Inferior parietal cortex (tissue), 1 donor: ENCODE results near the gene CACNA2D4.
A peak's percentile ranks its signal among the peaks of the same experiment; 100 is the strongest.

ENCODE experiments used
- DNase-seq: peaks from one replicate; pipeline ENCODE4 v3.0.0-alpha.2; 2016; ENCODE audit errors: extremely low spot score

Gene CACNA2D4

GRCh38 chr12:1778911-1779310 lies 139.5 kb downstream of the CACNA2D4 start:
- no peak for DNase-seq

- no peak for DNase-seq
These were observed 140.7 kb downstream of the CACNA2D4 start for GRCh38 chr12:1777798-1778197.

- no peak for DNase-seq
These were observed 142.1 kb downstream of the CACNA2D4 start for GRCh38 chr12:1776170-1776921.

DNA sequence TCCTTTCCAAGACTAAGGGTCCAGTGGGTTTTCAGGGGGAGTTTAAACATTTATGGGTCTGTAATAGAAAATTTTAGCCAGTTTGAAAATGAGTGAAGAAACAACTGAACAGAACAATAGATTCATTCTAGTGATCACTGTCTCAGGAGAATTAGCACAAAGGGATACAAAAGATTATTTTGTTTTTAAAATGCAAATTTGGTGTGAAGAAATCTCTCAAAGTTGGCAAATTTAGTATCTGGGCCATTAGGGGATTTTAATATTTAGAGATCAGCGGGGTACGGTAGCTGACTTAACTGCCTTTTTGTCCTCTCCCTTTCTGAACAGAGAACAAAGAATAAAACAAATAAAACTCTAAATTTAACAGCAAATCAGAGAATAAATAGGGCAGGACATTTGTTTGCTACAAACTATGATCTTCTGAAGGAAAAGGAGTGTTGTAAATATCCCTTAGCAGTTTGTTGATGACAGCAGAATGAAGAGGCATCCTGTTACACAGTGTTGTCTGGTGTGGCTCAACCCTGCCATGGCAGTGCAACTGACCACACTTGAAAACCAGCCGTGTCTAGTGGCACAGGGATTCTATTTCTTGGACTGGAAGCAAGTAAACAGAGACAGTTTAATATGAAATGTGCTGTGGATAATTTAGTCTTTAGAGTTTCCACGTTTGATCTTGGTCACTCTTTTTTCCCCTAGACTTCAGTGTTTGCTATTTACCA lies 144.4 kb downstream of the CACNA2D4 start:
- DNase-seq = peak; percentile 38

DNA sequence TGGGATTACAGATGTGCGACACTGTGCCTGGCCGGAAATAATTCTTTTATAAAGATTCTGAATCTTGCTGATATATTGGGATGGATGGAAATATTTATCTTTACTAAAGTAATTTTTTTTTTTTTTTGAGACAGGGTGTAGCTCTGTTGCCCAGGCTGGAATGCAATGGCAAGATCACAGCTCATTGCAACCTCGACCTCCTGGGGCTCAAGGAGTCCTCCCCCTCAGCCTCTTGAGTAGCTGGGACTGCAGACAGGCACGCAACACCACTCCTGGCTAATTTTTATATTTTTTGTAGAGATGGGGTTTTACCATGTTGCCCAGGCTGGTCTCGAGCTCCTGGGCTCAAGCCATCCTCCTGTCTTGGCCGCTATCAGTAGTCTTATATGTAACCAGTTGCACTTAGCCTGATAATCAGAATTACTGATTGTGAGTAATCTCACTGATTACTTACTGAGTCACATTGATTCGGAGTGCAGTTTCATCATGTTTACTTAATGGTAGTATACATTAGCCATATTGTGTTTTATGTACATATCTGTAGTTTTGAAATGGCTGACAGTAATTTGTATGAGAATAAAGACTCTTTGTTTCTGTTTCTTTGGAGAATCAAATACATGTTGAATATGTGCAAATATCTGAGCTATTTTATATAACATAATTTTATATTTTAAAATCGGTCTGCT lies 148.5 kb downstream of the CACNA2D4 start:
- DNase-seq = no peak

- no peak for DNase-seq
These were observed 149.8 kb downstream of the CACNA2D4 start for GRCh38 chr12:1768615-1769014.

DNA sequence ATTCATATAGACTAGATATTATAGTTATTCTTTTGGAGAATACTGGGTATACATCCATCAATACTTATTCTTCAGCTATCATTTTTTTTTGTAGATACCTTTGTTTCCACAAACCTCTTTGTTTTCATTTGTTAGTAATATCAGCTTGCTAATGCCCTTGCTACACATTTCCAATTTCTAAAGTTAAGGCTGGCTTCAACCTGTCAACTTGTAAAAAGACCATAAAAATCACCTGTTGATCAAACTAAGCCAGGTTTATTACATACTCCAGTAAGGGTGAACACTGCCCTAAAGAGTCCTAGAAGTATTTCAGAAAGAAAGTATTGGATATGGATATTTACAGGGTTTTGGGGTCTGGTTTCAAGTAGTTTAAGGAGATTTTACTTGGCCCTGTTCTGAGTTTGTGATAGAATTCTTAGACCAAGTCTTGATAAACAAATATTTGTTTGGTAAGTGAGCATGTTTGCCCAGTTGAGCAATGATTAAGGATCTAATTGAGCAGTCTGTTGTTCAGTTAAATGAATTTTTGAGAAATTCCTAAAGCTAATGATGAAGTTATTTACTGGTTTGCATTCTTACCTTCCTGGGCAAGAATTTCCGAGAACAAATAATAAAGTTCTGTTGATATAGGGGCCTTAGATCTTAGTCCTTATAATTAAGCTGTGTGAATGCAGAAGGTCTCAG lies 150.9 kb downstream of the CACNA2D4 start:
- DNase-seq = no peak

GRCh38 chr12:1766110-1766509 lies 152.3 kb downstream of the CACNA2D4 start:
- no peak for DNase-seq

DNA sequence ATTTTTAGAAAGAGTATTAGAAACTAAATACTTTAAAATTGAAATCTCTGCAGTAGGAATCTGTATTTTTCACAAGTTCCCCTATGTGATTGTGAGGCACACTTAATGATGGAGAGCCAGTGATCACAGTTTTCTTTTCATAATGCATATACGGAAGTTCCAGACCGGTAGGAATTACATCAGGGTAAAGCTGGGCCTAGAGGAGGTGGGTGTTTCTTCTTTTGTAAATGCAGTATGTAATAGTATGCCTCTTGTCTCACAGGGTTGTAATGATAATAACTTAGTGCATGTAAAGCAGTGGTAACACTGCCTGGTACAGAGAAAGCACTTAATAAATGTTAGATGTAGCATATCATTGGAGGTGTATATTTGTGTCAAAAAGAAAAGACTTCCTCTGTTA lies 155.3 kb downstream of the CACNA2D4 start:
- DNase-seq = no peak

- DNase-seq = no peak
These were observed 156.6 kb downstream of the CACNA2D4 start for GRCh38 chr12:1761857-1762256.

DNA sequence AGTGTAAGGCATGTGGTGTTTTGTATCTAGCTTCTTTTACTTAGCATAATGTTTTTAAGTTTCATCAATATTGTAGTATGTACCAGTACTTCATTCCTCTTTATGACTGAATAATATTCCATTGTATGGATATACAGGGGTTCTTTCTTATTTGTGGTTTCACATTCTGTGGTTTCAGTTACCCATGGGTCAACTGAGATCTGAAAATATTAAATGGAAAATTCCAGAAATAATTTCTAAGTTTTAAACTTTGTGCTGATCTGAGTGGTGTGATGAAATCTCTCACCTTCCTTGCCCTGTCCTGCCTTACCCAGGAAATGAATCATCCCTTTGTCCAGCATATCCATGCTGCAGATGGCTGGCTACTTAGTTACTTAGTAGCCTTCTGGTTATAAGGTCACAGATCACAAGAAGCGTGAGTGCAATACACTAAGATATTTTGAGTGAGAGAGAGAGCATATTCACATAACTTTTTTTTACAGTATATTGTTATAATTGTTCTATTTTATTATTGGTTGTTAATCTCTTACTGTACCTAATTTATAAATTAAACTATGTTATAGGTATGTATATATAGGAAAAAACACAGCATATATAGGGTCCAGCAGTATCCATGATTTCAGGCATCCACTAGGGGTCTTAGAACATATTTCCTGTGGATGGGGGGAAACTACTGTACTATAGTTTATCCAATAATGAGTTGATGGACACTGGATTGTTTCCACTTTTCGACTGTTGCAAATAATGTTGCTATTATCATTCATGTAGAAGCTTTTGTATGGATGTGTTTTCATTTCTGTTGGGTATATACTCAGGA lies 157.7 kb downstream of the CACNA2D4 start:
- DNase-seq = no peak

GRCh38 chr12:1758887-1759286 lies 159.6 kb downstream of the CACNA2D4 start:
- DNase-seq = peak; percentile 68

GRCh38 chr12:1758376-1758775 lies 160.1 kb downstream of the CACNA2D4 start:
- no peak for DNase-seq

DNA sequence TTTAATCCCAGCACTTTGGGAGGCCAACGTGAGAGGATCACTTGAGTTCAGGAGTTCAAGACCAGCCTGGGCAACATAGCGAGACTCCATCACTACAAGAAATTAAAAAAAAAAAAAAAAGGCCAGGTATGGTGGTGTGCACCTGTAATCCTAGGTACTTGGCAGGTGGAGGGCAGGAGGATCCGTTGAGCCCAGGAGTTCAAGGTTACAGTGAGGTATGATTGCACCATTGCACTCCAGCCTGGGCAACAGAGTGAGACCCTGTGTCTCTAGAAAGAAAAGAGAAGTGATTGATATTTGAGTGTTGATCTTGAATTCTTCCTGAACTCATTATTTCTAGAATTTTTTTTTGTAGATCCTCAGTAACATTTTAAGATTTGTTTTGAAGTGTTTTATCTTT lies 168.2 kb downstream of the CACNA2D4 start:
- DNase-seq = no peak

- no peak for DNase-seq
These were observed 169.4 kb downstream of the CACNA2D4 start for GRCh38 chr12:1749019-1749418.

DNA sequence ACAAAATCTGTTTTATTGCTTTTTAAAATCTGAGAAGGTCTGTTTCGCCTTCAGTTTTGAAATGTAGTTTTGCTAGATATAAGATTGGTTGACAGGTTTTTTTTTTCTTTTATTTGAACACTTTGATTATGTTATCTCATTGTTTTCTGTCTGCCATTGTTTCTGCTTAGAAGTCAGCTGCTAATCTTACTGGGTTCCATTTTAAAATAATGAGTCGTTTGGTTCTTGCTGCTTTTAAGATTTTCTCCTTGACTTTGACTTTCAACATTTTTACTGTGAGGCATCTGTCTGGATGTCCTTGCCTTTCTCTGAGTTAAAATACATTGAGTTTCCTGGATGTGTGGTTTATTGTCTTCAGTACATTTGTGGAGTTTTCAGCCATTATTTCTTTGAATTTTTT lies 170.8 kb downstream of the CACNA2D4 start:
- no peak for DNase-seq

GRCh38 chr12:1744932-1745331 lies 173.5 kb downstream of the CACNA2D4 start:
- no peak for DNase-seq
